Smooth muscle cell (in vitro differentiated cells): ENCODE measurements around the gene GTF3A. TPM values are rescaled to one million over a fixed set of nuclear protein-coding genes. Genes with fewer than 3 reads are reported as not detected.

Experiments
- DNase-seq: peaks from one replicate; lab custom pipeline; 2025; ENCODE audit not compliant: unreplicated experiment; lab: John Stamatoyannopoulos, UW
- H2AFZ ChIP-seq: fragments of 200-600 bp; sonication (generic); 2 replicates; pipeline ENCODE4 v1.6.0; 2016; ENCODE audit warnings: antibody characterized with exemption, low read depth, mild to moderate bottlenecking
- H3F3A ChIP-seq: fragments of 200-600 bp; sonication (generic); 2 replicates; pipeline ENCODE4 v1.6.0; 2017; ENCODE audit warnings: antibody characterized with exemption, low read depth
- H3K27ac ChIP-seq: fragments of 200-600 bp; sonication (generic); 2 replicates; pipeline ENCODE4 v1.5.1; 2016; ENCODE audit warnings: low read depth, mild to moderate bottlenecking
- H3K27me3 ChIP-seq: fragments of 200-600 bp; sonication (generic); 2 replicates; pipeline ENCODE4 v1.6.1; 2016; ENCODE audit warnings: low read depth, mild to moderate bottlenecking
- H3K36me3 ChIP-seq: fragments of 200-600 bp; sonication (generic); 2 replicates; pipeline ENCODE4 v1.5.1; 2016; ENCODE audit warnings: low read depth
- H3K4me1 ChIP-seq: fragments of 200-600 bp; sonication (generic); 2 replicates; pipeline ENCODE4 v1.5.1; 2016; ENCODE audit warnings: low read depth
- H3K4me2 ChIP-seq: fragments of 200-600 bp; sonication (generic); 2 replicates; pipeline ENCODE4 v1.6.0; 2016; ENCODE audit warnings: mild to moderate bottlenecking
- H3K4me3 ChIP-seq: fragments of 200-600 bp; sonication (generic); 2 replicates; pipeline ENCODE4 v1.5.1; 2016; ENCODE audit warnings: mild to moderate bottlenecking
- H3K79me2 ChIP-seq: fragments of 200-600 bp; sonication (generic); 2 replicates; pipeline ENCODE4 v1.6.0; 2016; ENCODE audit warnings: low read depth, mild to moderate bottlenecking
- H3K9ac ChIP-seq: fragments of 200-600 bp; sonication (generic); 2 replicates; pipeline ENCODE4 v1.6.0; 2016; ENCODE audit warnings: low read depth
- H3K9me3 ChIP-seq: fragments of 200-600 bp; sonication (generic); replicated peaks from 2 replicates; pipeline ENCODE4 v1.5.1; 2016; ENCODE audit warnings: low read depth
- H4K20me1 ChIP-seq: fragments of 200-600 bp; sonication (generic); 2 replicates; pipeline ENCODE4 v1.6.0; 2016; ENCODE audit warnings: low read depth
- WGBS: methylation state at CpG from one replicate; pipeline ENCODE4 v1.1.7; 2016; ENCODE audit warnings: low lambda C conversion rate; 5-methylcytosine and 5-hydroxymethylcytosine counted together
- polyA plus RNA-seq: library from polyadenylated mRNA; unstranded; fragments of >200 nt; fragmentation: Nextera tagmentation; extraction: Ambion mirVana; gene quantifications from 2 replicates; pipeline ENCODE4 v1.2.1, GENCODE V29; 2016
- total RNA-seq: library from RNA; depleted of rRNA; stranded (reverse); fragments of >200 nt; gene quantifications from 2 replicates; pipeline ENCODE4 v1.2.3, GENCODE V29; 2014
- TF ChIP-seq, protein P1 (sequence below): fragments of 200-600 bp; sonication (generic); IDR thresholded peaks from 2 replicates; pipeline ENCODE4 v1.5.1; 2017; ENCODE audit warnings: borderline replicate concordance, mild to moderate bottlenecking, antibody characterized with exemption; ENCODE audit not compliant: insufficient read depth, poor library complexity, severe bottlenecking

The GTF3A gene
- total RNA-seq (106 and 117 TPM in 2 replicates), polyA plus RNA-seq (123 and 140 TPM in 2 replicates)

DNA sequence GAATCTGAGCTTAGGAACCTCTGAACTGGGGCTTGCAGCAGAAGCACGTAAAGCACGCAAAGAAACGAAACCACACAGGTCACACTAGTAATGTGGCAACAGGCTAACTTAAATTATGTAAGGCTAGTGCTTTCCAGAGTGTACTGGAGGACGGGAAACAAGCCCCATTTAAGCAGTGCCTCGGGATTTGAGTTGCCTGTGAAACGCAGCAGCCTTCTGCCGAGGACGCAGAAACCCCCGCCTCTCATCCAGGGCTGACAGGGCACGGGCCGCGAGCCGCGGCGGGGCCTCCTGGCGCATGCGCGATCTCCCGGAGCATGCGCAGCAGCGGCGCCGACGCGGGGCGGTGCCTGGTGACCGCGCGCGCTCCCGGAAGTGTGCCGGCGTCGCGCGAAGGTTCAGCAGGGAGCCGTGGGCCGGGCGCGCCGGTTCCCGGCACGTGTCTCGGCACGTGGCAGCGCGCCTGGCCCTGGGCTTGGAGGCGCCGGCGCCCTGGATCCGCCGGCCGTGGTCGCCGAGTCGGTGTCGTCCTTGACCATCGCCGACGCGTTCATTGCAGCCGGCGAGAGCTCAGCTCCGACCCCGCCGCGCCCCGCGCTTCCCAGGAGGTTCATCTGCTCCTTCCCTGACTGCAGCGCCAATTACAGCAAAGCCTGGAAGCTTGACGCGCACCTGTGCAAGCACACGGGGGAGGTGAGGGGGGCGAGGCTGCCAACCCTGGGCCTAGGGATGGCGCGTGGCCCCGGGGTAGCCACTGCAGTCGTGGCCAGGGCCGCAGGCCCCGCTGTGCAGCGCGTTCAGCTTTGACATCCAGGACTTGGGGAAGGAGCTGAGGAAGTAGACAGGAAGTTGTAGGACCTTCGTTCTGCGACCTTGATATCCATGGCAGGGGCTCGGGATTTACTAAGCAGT is at the start of gene GTF3A:
GTF3A (plus strand) TSS at position 374 of the 912 bp plus-strand sequence.
- no peaks in the 10 kb centered on the region for H3K36me3 ChIP-seq
- no peaks in the 10 kb centered on the region for H3K27me3 ChIP-seq
- H3K4me2 ChIP-seq, result peak within 1 kb of the TSS; percentile 94
- H3K4me1 ChIP-seq, result peaks cover 17% of the 10 kb centered on the region
- no peaks in the 10 kb centered on the region for H3K9me3 ChIP-seq
- H3K4me3 ChIP-seq, result peak within 1 kb of the TSS; percentile 66
- H3F3A ChIP-seq, result peaks cover 5% of the 10 kb centered on the region
- peak within 1 kb of the TSS; percentile 99 for H2AFZ ChIP-seq
- H4K20me1 ChIP-seq, result peaks cover 30% of the 10 kb centered on the region
- WGBS, result 1% methylated on average over 82 of the region's 85 CpGs
- peak within 1 kb of the TSS; percentile 80 for H3K9ac ChIP-seq
- peak within 1 kb of the TSS; percentile 59 for H3K27ac ChIP-seq
- no peaks in the 10 kb centered on the region for H3K79me2 ChIP-seq
- TF ChIP-seq, protein P1, sequence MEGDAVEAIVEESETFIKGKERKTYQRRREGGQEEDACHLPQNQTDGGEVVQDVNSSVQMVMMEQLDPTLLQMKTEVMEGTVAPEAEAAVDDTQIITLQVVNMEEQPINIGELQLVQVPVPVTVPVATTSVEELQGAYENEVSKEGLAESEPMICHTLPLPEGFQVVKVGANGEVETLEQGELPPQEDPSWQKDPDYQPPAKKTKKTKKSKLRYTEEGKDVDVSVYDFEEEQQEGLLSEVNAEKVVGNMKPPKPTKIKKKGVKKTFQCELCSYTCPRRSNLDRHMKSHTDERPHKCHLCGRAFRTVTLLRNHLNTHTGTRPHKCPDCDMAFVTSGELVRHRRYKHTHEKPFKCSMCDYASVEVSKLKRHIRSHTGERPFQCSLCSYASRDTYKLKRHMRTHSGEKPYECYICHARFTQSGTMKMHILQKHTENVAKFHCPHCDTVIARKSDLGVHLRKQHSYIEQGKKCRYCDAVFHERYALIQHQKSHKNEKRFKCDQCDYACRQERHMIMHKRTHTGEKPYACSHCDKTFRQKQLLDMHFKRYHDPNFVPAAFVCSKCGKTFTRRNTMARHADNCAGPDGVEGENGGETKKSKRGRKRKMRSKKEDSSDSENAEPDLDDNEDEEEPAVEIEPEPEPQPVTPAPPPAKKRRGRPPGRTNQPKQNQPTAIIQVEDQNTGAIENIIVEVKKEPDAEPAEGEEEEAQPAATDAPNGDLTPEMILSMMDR, result no peak
- peak; percentile 56 for DNase-seq

DNA sequence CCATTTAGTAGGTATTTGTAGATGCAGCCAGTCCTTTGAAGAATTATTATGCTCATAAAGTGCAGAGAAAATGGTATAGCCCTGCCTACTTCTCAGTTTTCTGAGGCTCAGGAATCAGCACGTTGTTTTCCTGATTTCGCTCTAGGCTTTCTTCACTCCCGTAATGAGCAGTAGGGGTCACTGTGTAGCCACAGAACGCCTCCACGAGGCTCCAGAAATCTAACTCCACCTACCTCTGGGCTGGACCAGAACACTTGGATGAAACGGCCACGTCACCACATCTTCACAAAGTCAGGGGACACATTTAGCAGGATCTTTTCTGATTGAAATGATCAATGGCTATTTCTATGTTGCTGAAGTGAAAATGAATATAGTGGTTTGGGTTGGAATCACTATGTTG is 49.8 kb upstream of the GTF3A start:
- TF ChIP-seq, protein P1, result peak; percentile 66
- 2% methylated on average over 7 of the region's 7 CpGs for WGBS
- Histone ChIP-seq H3K4me2 (peak overlapping the region; percentile 34), H3K27ac (no peak overlapping the region), H3K79me2 (no peaks in the 10 kb centered on the region), H3K9ac (no peak overlapping the region), H3K36me3 (no peaks in the 10 kb centered on the region), H3K27me3 (peaks cover 29% of the 10 kb centered on the region), H2AFZ (peak overlapping the region; percentile 19), H3K4me3 (no peak overlapping the region), H3K9me3 (no peaks in the 10 kb centered on the region), H3K4me1 (no peaks in the 10 kb centered on the region), H3F3A (no peaks in the 10 kb centered on the region), H4K20me1 (no peaks in the 10 kb centered on the region)
- no peak for DNase-seq

DNA sequence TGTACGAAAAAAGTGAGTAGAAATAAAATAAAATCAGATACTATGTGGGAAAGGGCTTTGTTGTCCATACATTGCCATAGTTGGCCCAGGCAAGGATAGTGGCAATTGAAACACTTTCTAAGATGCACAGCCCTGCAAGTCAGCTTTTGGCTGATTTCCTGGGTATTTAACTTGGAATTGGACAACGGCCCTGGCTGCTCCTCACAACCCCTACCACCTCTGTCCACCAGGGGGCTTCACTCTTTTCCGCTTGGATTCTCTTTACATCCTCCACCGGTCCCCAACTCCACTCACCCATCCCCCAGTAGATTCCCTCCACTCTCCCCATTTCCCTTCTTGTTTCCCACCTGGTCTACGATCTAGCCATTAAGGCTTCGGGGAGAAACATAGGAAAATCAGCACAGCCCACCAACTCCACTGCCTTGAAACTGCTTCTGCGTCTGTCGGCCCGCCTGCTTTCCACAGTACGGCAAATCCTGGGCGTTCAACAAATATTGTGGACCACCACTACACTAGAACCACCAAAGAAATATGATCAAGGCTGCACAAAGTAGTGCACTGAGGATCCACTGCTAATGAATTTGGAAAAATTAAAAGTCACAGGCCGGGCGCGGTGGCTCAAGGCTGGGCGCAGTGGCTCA is 48.6 kb upstream of the GTF3A start:
- Histone ChIP-seq H3F3A (no peaks in the 10 kb centered on the region), H3K4me1 (no peaks in the 10 kb centered on the region), H3K9ac (no peak overlapping the region), H3K36me3 (no peaks in the 10 kb centered on the region), H4K20me1 (no peaks in the 10 kb centered on the region), H3K79me2 (no peaks in the 10 kb centered on the region), H3K4me2 (no peak overlapping the region), H3K9me3 (no peaks in the 10 kb centered on the region), H3K27me3 (peaks cover 29% of the 10 kb centered on the region), H2AFZ (peak overlapping the region; percentile 19), H3K4me3 (no peak overlapping the region), H3K27ac (no peak overlapping the region)
- peak; percentile 37 for DNase-seq
- WGBS, result 72% methylated on average over 14 of the region's 15 CpGs
- TF ChIP-seq, protein P1, result peak; percentile 73
